Muscle layer of duodenum (tissue), 2 donors: ENCODE results near the gene KDM4C.

ENCODE experiments used
- H3K27ac ChIP-seq: one replicate; pipeline ENCODE4 v1.7.0; 2013; ENCODE audit warnings: mild to moderate bottlenecking, low read length
- H3K27me3 ChIP-seq: one replicate; pipeline ENCODE4 v1.7.0; 2013; ENCODE audit warnings: low read depth, mild to moderate bottlenecking, control low read depth, low read length
- H3K36me3 ChIP-seq, 2 donors: one replicate each; pipeline ENCODE4 v1.7.0; 2013; ENCODE audit warnings: low read length in 2 of 2, control low read depth in 1 of 2, mild to moderate bottlenecking in 1 of 2; ENCODE audit not compliant: insufficient read depth in 2 of 2, control insufficient read depth in 1 of 2
- H3K4me1 ChIP-seq, 2 donors: one replicate each; pipeline ENCODE4 v1.7.0; 2013; ENCODE audit warnings: low read length in 2 of 2, mild to moderate bottlenecking in 2 of 2, control low read depth in 1 of 2, moderate library complexity in 1 of 2; ENCODE audit not compliant: insufficient read depth in 2 of 2, control insufficient read depth in 1 of 2
- H3K4me3 ChIP-seq, 2 donors: one replicate each; pipeline ENCODE4 v1.7.0; 2013; ENCODE audit warnings: low read length in 2 of 2, low read depth in 1 of 2, mild to moderate bottlenecking in 1 of 2
- H3K9me3 ChIP-seq, 2 donors: one replicate each; pipeline ENCODE4 v1.7.0; 2013; ENCODE audit warnings: low read length in 2 of 2, control low read depth in 1 of 2, mild to moderate bottlenecking in 1 of 2; ENCODE audit not compliant: control insufficient read depth in 1 of 2
- donor health status: healthy.

The KDM4C gene

DNA sequence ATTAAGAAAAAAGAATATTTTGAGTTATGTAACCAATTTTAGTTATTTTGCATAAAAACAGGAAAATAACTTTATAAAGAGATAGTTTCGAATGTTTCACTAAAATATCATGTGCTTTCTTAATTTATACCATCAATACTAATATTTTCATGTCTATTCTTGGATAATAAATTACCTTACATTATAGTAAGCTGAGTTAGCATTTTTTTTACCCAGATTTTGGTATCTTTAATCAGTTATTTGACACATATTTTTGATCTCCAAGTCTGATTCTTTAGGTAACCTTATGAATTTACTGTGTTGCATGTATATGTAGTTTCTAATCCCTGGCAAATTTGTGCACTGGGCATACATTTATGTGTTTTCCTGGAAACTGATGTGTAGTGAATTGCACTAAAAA, 138.0 kb downstream of the KDM4C start:
- Histone ChIP-seq H3K9me3 (no peaks in the 10 kb centered on the region), H3K4me1 (peaks cover 0 to 9% of the 10 kb centered on the region in 2 donors), H3K4me3 (no peak overlapping the region), H3K36me3 (peaks cover 5 to 13% of the 10 kb centered on the region in 2 donors), H3K27me3 (no peaks in the 10 kb centered on the region), H3K27ac (no peak overlapping the region)

DNA sequence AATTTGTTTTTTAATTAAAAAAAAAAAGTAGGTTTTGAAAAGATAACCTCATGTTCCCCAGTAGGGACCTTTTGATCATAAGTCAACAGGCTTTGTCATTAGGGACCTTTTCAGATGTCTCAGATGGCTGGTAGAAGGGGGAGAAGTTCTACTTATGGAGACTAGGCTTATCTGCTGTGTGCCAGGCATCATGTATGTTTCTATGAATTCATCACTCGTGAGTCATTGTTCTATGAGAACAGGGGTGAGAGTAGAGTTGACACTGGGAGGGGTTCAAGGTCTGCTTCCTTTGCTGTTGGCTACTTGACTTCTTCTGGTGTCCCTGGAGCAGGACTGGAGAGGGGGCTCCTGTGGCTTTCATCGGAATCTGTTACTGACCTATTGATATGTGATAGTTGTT, 138.8 kb downstream of the KDM4C start:
- Histone ChIP-seq H3K27me3 (no peaks in the 10 kb centered on the region), H3K4me1 (peaks cover 0 to 9% of the 10 kb centered on the region in 2 donors), H3K4me3 (no peak overlapping the region), H3K9me3 (no peaks in the 10 kb centered on the region), H3K27ac (no peak overlapping the region), H3K36me3 (peaks cover 5 to 13% of the 10 kb centered on the region in 2 donors)

DNA sequence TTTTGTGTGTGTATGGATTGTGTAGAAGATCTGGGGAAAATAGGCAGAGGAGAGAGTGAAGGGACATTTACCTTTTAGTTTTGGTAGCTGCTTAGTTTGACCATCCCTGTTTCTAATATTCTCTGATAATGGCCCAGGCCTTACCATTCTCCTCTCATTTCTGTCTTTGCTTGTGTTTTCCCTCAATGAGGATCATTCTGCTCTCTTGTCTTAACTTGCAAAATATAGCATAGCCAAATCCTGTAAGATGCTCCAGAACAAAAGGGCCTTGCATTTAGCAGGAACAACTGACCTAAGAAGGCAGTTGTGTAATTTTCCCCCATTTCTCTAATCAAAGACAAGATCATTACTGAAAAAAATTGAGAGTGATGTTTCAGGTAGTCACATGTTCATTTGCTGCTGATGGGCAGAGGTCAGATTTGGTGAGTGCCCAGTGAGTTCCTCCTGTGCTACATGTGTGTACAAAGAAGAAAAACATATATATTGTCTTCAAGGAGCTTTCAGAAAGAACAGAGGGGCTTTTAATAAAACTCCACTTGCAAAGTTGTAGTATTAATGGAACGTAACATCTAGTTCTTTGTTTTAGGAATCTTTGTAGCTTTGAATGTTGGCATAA, 139.5 kb downstream of the KDM4C start:
- Histone ChIP-seq H3K27me3 (no peaks in the 10 kb centered on the region), H3K4me3 (no peak overlapping the region), H3K27ac (no peak overlapping the region), H3K36me3 (peaks cover 5 to 13% of the 10 kb centered on the region in 2 donors), H3K4me1 (peaks cover 0 to 9% of the 10 kb centered on the region in 2 donors), H3K9me3 (no peaks in the 10 kb centered on the region)

DNA sequence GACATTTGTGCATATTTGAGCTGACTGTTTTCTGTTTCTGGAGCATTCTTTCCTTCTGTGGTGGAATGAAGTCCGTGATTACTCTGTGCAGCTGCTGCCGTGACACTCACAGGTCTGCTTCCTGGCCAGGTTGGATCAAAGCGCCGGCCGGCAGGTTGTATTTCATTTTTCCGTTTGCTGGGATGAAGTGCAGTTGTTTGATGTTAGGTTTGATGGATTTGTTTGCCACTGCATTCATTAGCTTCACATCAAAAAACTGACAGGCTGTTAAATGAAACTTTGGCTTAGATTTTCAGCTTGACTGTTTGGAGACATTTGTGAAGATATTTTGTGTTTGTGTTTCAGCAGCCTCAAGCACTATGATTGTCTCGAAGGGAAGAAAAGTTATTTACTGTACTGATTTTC, 140.1 kb downstream of the KDM4C start:
- no peaks in the 10 kb centered on the region for H3K9me3 ChIP-seq
- H3K4me1 ChIP-seq, result peaks cover 0 to 9% of the 10 kb centered on the region in 2 donors
- no peak overlapping the region for H3K27ac ChIP-seq
- H3K36me3 ChIP-seq, result peaks cover 5 to 13% of the 10 kb centered on the region in 2 donors
- no peak overlapping the region for H3K4me3 ChIP-seq
- H3K27me3 ChIP-seq, result no peaks in the 10 kb centered on the region

DNA sequence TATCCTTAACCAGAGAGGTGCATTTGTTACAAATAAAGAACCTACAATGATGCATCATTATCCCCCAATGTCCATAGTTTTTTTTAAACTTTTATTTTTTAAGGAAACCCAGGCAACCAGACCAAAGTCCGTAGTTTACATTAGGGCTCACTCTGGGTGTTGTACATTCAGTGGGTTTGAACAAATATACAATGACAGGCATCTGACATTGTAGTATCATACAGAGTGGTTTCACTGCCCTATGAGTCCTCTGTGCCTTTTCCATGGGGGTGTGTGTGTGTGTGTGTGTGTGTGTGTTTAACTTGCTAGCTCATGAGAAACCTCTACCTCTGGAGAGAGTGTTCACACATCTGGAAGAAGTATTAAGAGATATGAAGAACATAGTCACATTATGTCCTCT, 141.5 kb downstream of the KDM4C start:
- no peak overlapping the region for H3K4me3 ChIP-seq
- peaks cover 0 to 9% of the 10 kb centered on the region in 2 donors for H3K4me1 ChIP-seq
- H3K36me3 ChIP-seq, result peaks cover 0 to 5% of the 10 kb centered on the region in 2 donors
- H3K27ac ChIP-seq, result no peak overlapping the region
- no peaks in the 10 kb centered on the region for H3K9me3 ChIP-seq
- H3K27me3 ChIP-seq, result no peaks in the 10 kb centered on the region

DNA sequence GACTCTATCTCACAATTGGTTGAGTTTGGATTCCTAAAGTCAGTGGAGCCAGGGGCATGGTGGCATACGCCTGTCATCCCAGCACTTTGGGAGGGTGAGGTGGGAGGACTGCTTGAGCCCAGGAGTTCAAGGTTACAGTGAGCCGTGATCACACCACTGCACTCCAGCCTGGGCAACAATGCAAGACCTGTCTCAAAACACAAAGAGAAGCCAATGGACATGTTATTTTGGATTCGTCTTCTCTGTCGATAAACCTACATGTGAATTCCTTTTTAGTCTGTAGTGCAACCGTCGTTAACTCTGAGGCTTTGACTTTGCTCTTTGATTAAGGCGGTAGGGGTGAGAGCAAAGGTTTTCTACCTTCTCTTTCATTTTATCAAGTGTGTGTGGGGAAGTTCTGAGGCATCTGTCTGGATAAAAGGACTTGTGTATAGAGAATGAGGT, 142.7 kb downstream of the KDM4C start:
- no peaks in the 10 kb centered on the region for H3K36me3 ChIP-seq
- H3K27me3 ChIP-seq, result no peaks in the 10 kb centered on the region
- H3K27ac ChIP-seq, result no peak overlapping the region

DNA sequence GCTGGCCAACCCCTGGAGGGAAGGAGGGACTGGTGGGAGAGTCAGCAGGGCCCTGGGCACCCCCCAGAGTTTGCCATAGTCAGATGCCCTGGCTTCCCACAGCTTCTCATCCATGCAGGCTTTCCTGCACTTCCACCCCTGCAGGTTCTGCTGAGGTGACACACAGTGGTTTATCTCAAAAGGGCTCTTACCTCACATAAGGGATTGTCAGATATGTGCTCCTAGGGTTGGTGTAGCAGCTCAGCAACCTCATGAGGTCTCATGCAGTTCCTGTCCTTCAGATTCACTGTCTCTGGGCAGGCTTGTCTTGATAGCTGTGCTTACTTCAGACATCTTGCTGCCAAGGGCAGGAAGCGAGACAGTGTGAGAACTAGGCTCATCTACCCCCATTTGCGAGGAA, 143.4 kb downstream of the KDM4C start:
- Histone ChIP-seq H3K27me3 (no peaks in the 10 kb centered on the region), H3K27ac (no peak overlapping the region), H3K36me3 (no peaks in the 10 kb centered on the region), H3K4me1 (peaks cover 0 to 9% of the 10 kb centered on the region in 2 donors), H3K9me3 (no peaks in the 10 kb centered on the region), H3K4me3 (no peak overlapping the region)

More for the DNA sequence above, 142.7 kb downstream of the KDM4C start:
- no peaks in the 10 kb centered on the region for H3K9me3 ChIP-seq
- H3K4me3 ChIP-seq, result no peak overlapping the region
- peaks cover 0 to 9% of the 10 kb centered on the region in 2 donors for H3K4me1 ChIP-seq

DNA sequence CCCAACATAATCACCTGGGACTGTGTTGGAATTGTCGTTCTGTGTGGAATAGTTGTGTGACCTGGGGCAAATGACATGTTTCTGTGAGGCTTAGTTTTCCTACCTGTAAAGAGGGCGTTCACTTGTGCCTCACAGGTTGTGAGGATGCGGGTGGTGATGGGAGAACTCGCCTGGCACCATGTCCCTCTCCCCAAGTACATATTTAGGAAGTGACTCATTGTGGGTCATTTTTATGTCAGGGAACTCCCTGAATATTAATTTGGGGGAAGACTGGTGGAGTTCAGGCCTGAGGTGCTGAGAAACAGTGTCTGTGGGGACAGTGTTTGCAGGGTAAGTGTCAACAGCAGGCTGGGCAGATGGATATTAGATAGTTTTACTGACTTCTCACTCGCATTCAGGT, 144.7 kb downstream of the KDM4C start:
- H3K4me1 ChIP-seq, result peaks cover 0 to 4% of the 10 kb centered on the region in 2 donors
- H3K27me3 ChIP-seq, result no peaks in the 10 kb centered on the region
- H3K4me3 ChIP-seq, result no peak overlapping the region
- no peaks in the 10 kb centered on the region for H3K9me3 ChIP-seq
- H3K36me3 ChIP-seq, result no peaks in the 10 kb centered on the region
- H3K27ac ChIP-seq, result no peak overlapping the region

DNA sequence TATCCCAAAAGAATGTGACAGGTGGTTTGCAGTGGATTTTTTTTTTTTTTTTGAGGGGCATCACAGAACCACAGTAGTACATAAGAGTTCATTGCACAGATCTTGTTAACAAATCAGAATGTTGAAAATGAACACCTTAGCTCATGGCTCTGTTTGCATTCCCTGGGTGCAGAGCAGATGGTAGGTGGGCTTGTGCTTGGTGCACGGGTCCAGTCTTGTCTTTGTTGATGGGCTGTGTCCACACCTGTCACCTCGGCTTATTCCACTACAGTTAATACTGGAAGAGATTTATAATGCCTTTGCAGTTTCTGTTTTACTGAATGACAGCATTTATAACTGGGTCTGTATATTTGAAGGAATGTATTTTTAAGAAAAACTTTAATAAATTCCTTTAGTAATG, 146.6 kb downstream of the KDM4C start:
- no peak overlapping the region for H3K27ac ChIP-seq
- no peaks in the 10 kb centered on the region for H3K36me3 ChIP-seq
- H3K9me3 ChIP-seq, result no peaks in the 10 kb centered on the region
- no peak overlapping the region for H3K4me3 ChIP-seq
- no peaks in the 10 kb centered on the region for H3K27me3 ChIP-seq
- H3K4me1 ChIP-seq, result no peaks in the 10 kb centered on the region

DNA sequence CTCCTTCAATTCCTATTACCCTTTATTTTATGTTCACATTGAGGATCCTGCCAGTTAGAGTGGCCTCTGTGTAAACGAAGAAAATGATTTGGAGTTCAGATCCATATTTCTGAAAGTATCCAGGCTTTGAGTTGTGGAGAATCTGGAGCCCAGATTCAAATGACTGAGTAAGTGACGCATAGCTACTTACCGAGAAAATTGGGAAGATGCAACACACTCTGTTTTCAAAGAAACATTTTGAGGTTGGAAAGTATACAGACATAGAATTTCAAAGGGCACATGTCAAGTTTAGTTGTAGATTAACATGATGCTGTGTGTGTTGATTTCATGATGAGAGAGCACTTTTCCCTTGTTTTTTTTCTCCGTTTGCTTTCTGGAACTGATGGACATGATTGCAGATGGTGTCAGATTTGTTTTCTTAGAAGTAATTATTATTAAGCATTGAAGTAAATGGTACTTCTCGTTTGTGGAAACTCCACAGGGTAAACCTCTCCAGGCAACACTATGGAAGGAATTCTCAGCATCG, 148.1 kb downstream of the KDM4C start:
- no peaks in the 10 kb centered on the region for H3K4me1 ChIP-seq
- no peaks in the 10 kb centered on the region for H3K36me3 ChIP-seq
- H3K4me3 ChIP-seq, result no peak overlapping the region
- H3K27ac ChIP-seq, result no peak overlapping the region
- H3K27me3 ChIP-seq, result no peaks in the 10 kb centered on the region
- H3K9me3 ChIP-seq, result no peaks in the 10 kb centered on the region

DNA sequence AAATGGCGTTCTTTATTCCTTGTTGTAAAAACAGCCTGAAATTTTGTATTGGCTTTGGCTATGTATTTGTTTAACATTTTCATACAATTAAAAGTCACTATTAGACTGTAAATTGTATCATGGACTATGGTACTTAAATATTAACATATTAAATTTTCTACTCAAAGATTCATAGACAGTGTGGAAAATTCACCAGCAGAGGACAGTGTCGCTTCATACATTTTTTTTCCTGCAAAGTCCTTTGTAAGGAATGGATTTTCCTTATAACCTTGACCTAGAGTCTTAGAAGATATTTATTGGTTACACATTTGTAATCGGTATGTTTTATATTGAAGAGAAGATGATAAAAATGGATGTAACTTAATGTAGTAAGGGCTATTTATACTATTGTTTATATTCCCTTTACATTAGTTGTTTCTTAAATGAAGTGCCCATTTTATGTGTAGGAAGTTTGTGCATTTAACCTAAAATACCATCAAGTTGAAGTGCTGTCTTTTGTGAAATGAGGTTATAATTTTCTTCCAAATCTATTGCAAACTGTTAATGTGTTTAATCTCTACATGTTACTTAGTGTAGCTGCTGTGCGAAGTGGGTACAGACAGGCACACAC, 150.1 kb downstream of the KDM4C start:
- Histone ChIP-seq H3K27me3 (no peaks in the 10 kb centered on the region), H3K4me3 (no peak overlapping the region), H3K27ac (no peak overlapping the region), H3K9me3 (no peaks in the 10 kb centered on the region), H3K36me3 (no peaks in the 10 kb centered on the region), H3K4me1 (peaks cover 0 to 7% of the 10 kb centered on the region in 2 donors)
